K562 (cell line): ENCODE data around the gene WDR70. TPM values are rescaled to one million over a fixed set of nuclear protein-coding genes. Genes with fewer than 3 reads are reported as not detected.

Source experiments
- AFF1 ChIP-seq, 2 experiments: fragments of 450-650 bp; IDR thresholded peaks; 2 replicates each; pipeline ENCODE4 v1.6.1; 2018; ENCODE audit warnings: mild to moderate bottlenecking in 2 of 2, low read depth in 1 of 2; ENCODE audit not compliant: partially characterized antibody in 2 of 2
- BHLHE40 ChIP-seq: IDR thresholded peaks from 2 replicates; pipeline ENCODE4 v1.6.1; 2011; ENCODE audit warnings: low read length, improper control_type of control experiment
- DIDO1 ChIP-seq: fragments of 450-650 bp; IDR thresholded peaks from 2 replicates; pipeline ENCODE4 v1.6.1; 2016; ENCODE audit warnings: low read depth, missing biosample characterization, missing genetic modification characterization
- E2F6 ChIP-seq, 2 experiments: IDR thresholded peaks; 2 replicates each; pipeline ENCODE4 v1.6.1; 2011; ENCODE audit warnings: borderline replicate concordance in 1 of 2, control low read depth in 1 of 2, low read depth in 1 of 2, low read length in 1 of 2, mild to moderate bottlenecking in 1 of 2, mixed read lengths in 1 of 2, moderate library complexity in 1 of 2; ENCODE audit not compliant: insufficient read depth in 1 of 2, insufficient read length in 1 of 2, poor library complexity in 1 of 2, severe bottlenecking in 1 of 2; ENCODE audit errors: extremely low read depth in 1 of 2
- FIP1L1 ChIP-seq: fragments of 200-400 bp; formaldehyde crosslinking; IDR thresholded peaks from 2 replicates; pipeline ENCODE4 v1.6.1; 2018; ENCODE audit warnings: mild to moderate bottlenecking, low read depth, low read length; ENCODE audit not compliant: poor library complexity, severe bottlenecking
- PCBP1 ChIP-seq: fragments of 200-400 bp; formaldehyde crosslinking; IDR thresholded peaks from 2 replicates; pipeline ENCODE4 v1.6.1; 2018; ENCODE audit warnings: mild to moderate bottlenecking, low read depth, low read length; ENCODE audit not compliant: poor library complexity, severe bottlenecking
- POLR2AphosphoS5 ChIP-seq: IDR thresholded peaks from 2 replicates; pipeline ENCODE4 v1.6.1; 2011; ENCODE audit warnings: mild to moderate bottlenecking, low read depth, low read length, moderate library complexity; ENCODE audit not compliant: control insufficient read depth, insufficient read depth
- POLR2B ChIP-seq: fragments of 450-650 bp; IDR thresholded peaks from 2 replicates; pipeline ENCODE4 v1.6.1; 2018; ENCODE audit warnings: low read depth; ENCODE audit not compliant: partially characterized antibody
- SRSF7 ChIP-seq: fragments of 200-400 bp; formaldehyde crosslinking; optimal IDR thresholded peaks from 2 replicates; pipeline ENCODE3; 2017; ENCODE audit warnings: mild to moderate bottlenecking, low read depth, low read length
- STAT6 ChIP-seq: sonication (generic); formaldehyde crosslinking; IDR thresholded peaks from 2 replicates; pipeline ENCODE4 v1.8.1; 2023; ENCODE audit warnings: mild to moderate bottlenecking, missing genetic modification reagents
- TAL1 ChIP-seq: fragments of 450-650 bp; IDR thresholded peaks from 2 replicates; pipeline ENCODE4 v1.6.1; 2016; ENCODE audit warnings: mild to moderate bottlenecking
- ZFP1 ChIP-seq: fragments of 450-650 bp; formaldehyde crosslinking; IDR thresholded peaks from 2 replicates; pipeline ENCODE4 v1.4.0; 2020; ENCODE audit warnings: mild to moderate bottlenecking, mixed read lengths
- ZNF146 ChIP-seq: IDR thresholded peaks from one replicate; pipeline ENCODE4 v1.6.1; 2018; ENCODE audit warnings: missing compliant biosample characterization; ENCODE audit not compliant: unreplicated experiment
- ZNF184 ChIP-seq: sonication (generic); formaldehyde crosslinking; IDR thresholded peaks from 2 replicates; pipeline ENCODE4 v1.5.0; 2020; ENCODE audit warnings: missing genetic modification reagents
- ZNF76 ChIP-seq: fragments of 250-450 bp; sonication (Bioruptor Pico); IDR thresholded peaks from 2 replicates; pipeline ENCODE4 v1.4.0; 2020; ENCODE audit warnings: mild to moderate bottlenecking, moderate library complexity, borderline replicate concordance
- polyA plus RNA-seq, 8 experiments: library from polyadenylated mRNA; depleted of rRNA in 4 of 8; stranded (reverse) in 5 of 8; unstranded in 3 of 8; fragments of >200 nt; fragmentation: Nextera tagmentation in 2 of 8; fragmentation: Illumina TruSeq in 1 of 8; extraction: Ambion mirVana in 2 of 8; extraction: Trizol in 1 of 8; gene quantifications; 2 replicates each; pipeline versions ENCODE4 v1.2.1 to v1.2.3, GENCODE V29; 2011 to 2014; ENCODE audit warnings: inconsistent platforms in 1 of 8, missing spikeins in 1 of 8
- total RNA-seq, 7 experiments: library from RNA; depleted of rRNA in 6 of 7; stranded (reverse); fragments of >200 nt in 6 of 7; fragmentation: Illumina TruSeq in 2 of 7; extraction: Trizol in 2 of 7; gene quantifications; 2 replicates each; pipeline versions ENCODE4 v1.2.1 to v1.2.3, GENCODE V29; 2011 to 2021; ENCODE audit warnings: low replicate concordance in 1 of 7

Gene WDR70
- total and polyA plus RNA-seq, 9 of the 15 experiments (the other 6 are each of a cell fraction or from before 2014, with no cell fraction given): 16.8 to 46.6 (median 38.8) TPM

GRCh38 chr5:37575541-37576489 is 196.7 kb downstream of the WDR70 start (continued):
- TF ChIP-seq BHLHE40: peak; percentile 27; the same call in 1 of the 2 replicates
- no peak for TF ChIP-seq STAT6 (CRISPR knock-in tag)
- TF ChIP-seq SRSF7: no peak
- TF ChIP-seq DIDO1 (tag): no peak
- TF ChIP-seq TAL1: peak; percentile 98
- TF ChIP-seq ZFP1 (CRISPR knock-in tag): no peak
- peak; percentile 93 for TF ChIP-seq POLR2AphosphoS5
- no peak for TF ChIP-seq POLR2B
- no peak for TF ChIP-seq ZNF146 (CRISPR knock-in tag)
- no peak for TF ChIP-seq ZNF184 (CRISPR knock-in tag)
- no peak for TF ChIP-seq ZNF76 (CRISPR knock-in tag)
- no peak for TF ChIP-seq FIP1L1
- no peak for TF ChIP-seq E2F6 (IDR thresholded peaks at IDR 0.05; ENCODE audit: borderline replicate concordance in 1 of 2, extremely low read depth in 1 of 2, insufficient read depth in 1 of 2, insufficient read length in 1 of 2, low read depth in 1 of 2, low read length in 1 of 2, poor library complexity in 1 of 2, severe bottlenecking in 1 of 2)
- peak in 1 of 2 experiments; percentile 36 for TF ChIP-seq AFF1 (IDR thresholded peaks at IDR 0.05; ENCODE audit: low read depth in 1 of 2, partially characterized antibody in 2 of 2)
- no peak for TF ChIP-seq PCBP1
